OCI-LY1 (cell line): ENCODE measurements around the gene DCST2.

Experiments
- EZH2 ChIP-seq: fragments of 200-600 bp; sonication (generic), shearing (Covaris generic); IDR thresholded peaks from 2 replicates; pipeline ENCODE4 v1.8.0; 2017; ENCODE audit warnings: borderline replicate concordance, mixed run types, mild to moderate bottlenecking, antibody characterized with exemption, low read length, moderate library complexity, mixed read lengths
- TF ChIP-seq, protein P1 (sequence below): fragments of 200-600 bp; sonication (generic), shearing (Covaris generic); IDR thresholded peaks from 2 replicates; pipeline ENCODE4 v1.5.1; 2017; ENCODE audit warnings: mild to moderate bottlenecking, antibody characterized with exemption, low read length, moderate library complexity, mixed read lengths

DNA sequence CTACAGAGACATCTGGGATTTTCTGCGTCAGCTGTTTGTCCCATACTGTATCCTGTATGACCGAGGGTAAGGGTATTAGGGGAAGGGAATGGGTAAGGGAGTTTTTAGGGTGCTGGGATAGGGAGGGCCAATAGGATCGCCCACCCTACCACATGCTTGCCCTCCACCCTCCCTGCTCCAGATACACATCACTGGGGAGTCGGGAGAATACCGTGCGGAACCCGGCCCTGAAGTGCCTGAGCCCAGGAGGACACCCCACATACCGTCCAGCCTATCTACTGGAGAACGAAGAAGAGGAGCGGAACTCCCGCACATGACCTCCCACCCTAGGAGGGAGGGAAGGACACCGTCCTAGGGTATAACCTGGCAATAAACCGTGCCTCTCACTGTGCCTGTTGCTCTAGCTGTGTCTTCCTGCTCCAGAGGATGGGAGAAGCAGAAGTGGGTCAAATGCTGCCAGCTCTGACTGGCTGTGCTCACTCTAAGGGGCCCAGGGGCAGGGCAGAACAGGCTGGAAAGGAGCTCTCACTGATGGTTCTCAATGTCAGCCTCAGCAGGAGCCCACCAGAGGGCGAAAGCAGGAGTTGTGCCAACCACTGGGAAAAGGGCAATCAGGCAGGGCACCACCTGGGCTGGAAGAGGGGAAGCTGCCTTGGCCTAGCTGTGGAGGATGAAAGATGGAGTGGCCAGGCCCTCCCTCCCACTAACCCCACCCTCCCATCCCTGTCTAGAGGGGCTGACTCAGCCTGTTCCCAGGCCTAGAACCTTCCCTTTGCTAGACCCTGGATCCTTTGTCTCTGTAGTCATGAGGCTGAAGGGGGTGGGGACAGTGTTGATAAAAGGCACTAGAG is 40.6 kb downstream of the DCST2 start:
- TF ChIP-seq, protein P1, sequence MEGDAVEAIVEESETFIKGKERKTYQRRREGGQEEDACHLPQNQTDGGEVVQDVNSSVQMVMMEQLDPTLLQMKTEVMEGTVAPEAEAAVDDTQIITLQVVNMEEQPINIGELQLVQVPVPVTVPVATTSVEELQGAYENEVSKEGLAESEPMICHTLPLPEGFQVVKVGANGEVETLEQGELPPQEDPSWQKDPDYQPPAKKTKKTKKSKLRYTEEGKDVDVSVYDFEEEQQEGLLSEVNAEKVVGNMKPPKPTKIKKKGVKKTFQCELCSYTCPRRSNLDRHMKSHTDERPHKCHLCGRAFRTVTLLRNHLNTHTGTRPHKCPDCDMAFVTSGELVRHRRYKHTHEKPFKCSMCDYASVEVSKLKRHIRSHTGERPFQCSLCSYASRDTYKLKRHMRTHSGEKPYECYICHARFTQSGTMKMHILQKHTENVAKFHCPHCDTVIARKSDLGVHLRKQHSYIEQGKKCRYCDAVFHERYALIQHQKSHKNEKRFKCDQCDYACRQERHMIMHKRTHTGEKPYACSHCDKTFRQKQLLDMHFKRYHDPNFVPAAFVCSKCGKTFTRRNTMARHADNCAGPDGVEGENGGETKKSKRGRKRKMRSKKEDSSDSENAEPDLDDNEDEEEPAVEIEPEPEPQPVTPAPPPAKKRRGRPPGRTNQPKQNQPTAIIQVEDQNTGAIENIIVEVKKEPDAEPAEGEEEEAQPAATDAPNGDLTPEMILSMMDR: peak; percentile 32
- no peak for TF ChIP-seq EZH2
